Activated T-helper 1 cell treated with Interleukin-2 at 50 U/mL for 16 hours (primary cell): Measurements from ENCODE around the gene DOCK2.

Experiments
- DNase-seq: peaks from one replicate; pipeline ENCODE4 v3.0.0-alpha.2; 2020; ENCODE audit warnings: low read depth

The DOCK2 gene

GRCh38 chr5:169694091-169694625 lies 57.1 kb downstream of the DOCK2 start:
- DNase-seq, result no peak

DNA sequence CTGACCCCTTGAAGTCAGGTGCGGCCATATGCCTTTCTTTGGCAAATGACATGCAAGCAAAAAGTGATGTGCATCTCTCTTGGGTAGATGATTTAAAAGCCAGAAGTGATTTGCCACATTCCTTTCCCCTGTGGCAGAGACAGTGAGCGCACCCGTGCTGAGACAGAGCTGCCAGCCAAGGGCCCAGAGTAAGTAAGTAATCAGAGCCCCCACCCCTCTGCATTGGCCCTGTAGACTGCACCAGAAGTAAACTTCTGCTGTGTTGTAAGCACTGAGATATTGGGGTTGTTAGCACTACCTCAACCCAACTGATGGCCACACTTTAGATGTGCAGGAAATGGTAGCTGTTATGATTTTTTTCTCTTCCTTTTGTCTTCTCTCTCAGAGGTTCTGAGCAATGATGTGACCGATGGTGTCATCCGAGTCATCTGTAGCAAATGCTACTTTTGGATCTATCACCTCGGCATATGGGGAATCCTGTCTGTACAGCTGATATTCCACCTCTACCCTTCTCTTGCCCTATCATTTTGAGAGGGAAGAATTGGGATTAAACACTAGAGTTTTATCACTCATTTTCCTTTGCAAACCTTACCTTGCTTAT lies 58.0 kb downstream of the DOCK2 start:
- DNase-seq, result no peak

GRCh38 chr5:169695919-169696490 lies 58.9 kb downstream of the DOCK2 start:
- DNase-seq, result no peak

DNA sequence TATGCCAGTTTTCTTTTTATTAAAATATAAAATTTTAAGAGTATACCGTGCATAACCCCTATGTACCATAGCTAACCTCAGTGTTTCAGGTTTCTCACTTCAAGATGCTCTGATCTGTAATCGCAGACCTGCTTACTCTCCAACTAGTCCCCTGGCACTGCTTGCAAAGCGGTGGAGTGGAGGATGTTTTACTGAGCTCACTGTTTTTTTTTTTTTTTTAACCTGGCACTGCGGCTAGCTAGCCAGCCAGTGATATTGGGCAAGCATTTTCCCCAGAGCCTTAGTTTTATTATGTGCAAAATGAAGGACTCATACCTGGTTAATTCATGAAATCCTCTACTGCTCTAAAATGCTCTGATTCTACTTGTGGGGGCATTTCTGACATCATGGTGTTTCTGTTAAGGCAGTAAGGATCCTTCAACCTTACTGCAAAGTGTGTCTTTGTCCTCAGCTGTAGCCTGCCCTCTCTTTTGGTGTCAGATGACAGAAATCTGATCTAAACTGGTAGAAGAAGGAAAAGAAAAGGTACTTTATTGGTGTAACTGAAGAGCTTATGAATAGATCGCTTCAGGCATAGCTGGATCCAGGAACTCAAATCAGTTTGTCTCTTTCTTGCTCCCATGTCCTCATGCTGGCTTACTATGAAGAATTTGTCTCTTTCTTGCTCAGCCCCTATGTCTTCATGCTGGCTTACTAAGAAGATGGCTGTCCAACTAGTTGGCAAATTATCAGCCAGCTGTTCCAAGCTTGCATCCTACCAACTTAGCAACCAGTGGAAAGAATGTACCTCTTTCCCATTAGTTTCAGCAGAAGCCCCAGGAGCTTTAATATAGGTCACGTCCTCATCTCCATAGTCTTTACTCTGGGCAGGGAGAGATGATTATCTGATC lies 59.8 kb downstream of the DOCK2 start:
- DNase-seq, result no peak

DNA sequence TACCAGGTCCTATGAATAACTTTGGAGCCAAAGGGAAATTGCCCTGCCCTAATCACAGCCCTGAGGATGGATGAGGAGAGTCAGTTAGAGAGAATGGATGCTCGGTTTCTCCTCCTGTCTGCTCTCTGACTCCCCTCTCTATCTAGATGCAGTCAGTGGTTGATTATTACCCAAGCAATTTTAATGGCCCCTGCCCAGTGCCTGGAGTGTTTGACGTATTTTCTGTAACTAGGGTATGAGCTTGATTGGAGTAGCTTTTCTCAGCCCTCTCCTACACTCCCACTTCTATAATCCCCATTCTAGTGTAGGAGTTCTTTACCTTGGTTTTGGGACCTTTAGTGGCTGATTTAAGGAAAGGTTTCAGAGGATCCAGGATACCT lies 60.4 kb downstream of the DOCK2 start:
- DNase-seq, result no peak

- DNase-seq, result no peak
Observed at GRCh38 chr5:169697976-169698375, 60.9 kb downstream of the DOCK2 start.

DNA sequence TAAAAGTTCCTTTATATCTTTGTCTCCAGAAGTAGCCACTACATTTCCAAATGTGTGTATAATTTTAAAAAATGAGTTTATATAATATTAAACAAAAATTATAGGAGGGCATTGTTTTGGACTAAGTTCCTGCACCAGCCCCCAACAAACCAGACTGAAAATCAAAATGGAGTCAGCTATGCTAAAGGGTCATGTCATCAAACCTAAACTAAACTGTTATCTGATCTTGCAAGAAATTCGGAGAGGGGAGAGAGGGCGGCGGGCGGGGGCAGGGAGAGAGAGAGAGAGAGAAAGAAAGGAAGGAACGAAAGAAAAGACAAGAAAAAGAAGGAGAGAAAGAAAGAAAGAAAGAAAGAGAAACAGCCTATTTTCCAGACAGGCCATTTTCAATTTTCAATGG lies 63.5 kb downstream of the DOCK2 start:
- no peak for DNase-seq

DNA sequence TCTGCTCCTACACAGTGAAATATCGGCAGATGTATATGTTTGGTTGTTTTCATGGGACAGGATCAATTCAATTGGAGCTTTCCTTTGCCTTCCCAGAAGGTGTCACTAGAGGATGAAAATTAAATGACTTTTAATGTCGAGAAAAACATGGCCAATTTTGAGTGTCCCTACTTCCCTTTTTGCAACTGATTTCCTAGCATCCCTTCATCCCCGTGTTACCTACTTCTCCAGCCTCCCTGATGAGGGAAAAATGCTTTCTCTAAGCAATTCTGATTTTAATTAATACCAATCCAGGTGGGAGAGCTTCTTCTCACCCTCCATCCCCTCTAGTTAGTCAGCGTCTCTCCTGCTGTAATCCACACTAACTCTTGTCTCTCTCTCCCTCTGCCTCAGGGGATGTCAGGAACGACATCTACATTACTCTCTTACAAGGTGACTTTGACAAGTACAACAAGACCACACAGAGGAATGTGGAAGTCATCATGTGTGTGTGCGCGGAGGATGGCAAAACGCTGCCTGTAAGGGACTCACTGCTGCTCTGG lies 64.9 kb downstream of the DOCK2 start:
- no peak for DNase-seq

DNA sequence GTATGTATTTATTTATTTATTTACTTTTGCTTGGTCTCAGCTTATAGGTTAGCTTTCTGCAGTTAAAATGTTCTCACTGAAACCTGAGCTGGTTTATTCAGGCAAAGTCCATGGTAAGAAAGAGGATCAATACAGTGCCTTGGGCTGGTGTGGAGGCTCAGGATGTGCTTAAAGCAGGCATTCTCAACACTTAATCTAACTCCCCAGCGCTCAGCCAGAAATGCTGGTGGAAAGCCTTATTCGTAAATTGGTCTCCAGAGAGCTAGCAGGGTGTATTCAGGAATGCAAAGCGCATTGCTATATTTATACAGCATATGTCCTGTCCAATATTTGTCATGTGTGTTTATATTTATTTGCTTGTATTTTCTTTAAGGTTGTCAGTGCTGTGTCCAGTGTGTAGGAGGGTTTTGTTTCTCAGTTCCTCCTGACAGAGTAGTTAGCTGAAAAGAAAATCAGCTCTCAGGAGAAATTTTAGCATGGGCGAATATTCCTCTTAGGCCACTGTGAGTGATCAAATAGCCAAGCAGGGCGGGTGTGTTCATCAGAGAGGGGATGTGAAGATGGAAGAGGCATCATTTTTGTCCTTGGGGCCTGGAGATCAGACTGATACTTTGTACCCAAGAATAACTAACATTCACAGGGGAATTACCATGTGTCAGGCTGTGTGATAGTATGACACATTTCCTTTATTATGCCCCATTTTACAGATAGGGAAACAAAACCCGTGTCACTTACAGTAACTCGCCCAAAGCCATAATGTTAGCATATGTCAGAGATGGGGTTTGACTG lies 65.8 kb downstream of the DOCK2 start:
- DNase-seq, result no peak

DNA sequence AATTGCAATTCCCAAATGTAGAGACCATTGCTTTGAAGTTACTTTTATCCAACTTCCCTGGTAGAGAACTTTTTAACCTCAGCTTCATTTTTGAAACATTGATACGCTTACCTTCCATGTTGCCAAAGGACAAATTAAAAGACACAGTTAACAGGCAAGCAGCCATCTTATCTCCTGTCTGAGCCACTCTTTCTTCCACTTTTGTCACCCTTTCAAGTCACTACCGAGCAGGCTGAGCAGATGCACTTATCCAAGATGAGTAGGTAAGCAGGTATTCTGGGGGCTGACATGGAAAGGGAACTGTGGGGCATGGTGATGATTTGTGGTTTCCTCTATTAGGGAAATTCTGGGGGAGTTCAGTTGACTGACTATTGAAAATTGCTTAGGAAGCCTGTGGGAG lies 66.7 kb downstream of the DOCK2 start:
- DNase-seq, result no peak

DNA sequence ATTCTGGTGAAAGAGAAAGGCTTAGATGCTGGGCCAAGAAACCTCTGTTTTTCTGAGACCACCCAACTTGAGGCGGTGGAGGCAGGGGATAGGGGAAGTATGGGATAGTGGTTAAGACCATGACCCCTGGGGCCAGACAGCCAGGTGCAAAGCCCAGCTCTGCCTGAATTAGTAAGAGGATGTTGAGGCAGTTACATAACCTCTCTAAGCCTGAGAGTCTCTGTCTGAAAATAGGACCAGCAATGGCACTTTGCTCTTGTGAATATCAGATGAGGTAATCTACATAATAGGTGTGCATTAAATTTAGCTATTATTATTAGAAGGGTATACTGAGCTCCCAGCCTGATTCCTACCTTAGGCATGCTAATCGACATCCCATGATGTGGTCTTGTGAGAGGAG lies 68.2 kb downstream of the DOCK2 start:
- no peak for DNase-seq

DNA sequence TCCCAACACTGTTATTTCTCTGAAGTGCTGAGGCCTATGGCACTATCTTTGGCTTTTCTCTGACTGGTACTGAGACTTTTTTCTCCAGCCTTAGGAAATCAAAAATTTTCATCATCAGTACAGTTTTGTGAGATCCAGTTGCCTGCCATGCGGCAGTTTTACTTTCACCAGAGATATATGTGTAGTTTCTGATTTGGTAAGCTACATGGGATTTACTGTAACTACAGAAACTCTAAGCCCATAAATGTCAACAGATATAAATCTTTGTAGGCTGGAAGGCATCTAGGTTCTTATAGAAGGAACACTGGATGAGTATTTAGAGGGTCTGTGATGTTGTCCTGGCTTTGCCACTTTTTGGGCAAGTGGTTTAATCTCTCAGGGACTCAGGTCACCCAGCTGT lies 69.0 kb downstream of the DOCK2 start:
- no peak for DNase-seq

DNA sequence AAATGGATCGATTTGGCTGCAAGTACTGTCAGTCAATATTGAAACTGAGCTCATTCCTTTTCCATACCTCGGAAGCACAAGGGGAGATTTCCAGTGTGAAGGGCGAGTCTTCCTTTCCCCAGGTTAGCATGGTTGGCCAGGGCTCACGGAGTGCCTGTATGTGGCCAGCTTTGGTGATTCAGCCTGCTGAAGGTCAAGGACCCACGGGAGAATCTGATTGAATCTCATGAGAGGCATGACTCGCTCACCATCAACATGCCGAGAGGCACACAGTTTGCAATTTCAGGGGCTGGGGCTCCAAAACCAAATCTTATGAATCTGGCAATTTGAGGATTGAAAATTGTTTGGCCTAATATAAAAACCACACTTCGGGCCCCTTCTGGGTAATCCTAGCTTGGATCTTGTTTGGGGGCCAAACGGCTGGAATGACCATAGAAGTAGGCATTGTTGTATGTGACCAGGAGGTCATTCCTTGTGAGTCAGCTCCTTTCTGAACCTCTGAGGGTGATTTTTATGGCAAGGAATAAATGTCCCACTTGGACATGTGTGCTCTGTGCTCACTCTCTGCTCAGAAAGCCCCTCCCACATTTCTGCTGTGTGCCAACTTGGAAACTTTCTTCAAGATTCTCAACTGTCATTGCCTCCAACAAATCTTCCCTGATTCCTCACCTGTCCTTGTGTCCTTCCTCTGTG lies 69.8 kb downstream of the DOCK2 start:
- DNase-seq, result no peak

GRCh38 chr5:169707686-169708085 lies 70.6 kb downstream of the DOCK2 start:
- no peak for DNase-seq

GRCh38 chr5:169710675-169711074 lies 73.6 kb downstream of the DOCK2 start:
- DNase-seq, result no peak

GRCh38 chr5:169711551-169712225 lies 74.6 kb downstream of the DOCK2 start:
- no peak for DNase-seq

- no peak for DNase-seq
Observed at GRCh38 chr5:169712428-169712827, 75.4 kb downstream of the DOCK2 start.

DNA sequence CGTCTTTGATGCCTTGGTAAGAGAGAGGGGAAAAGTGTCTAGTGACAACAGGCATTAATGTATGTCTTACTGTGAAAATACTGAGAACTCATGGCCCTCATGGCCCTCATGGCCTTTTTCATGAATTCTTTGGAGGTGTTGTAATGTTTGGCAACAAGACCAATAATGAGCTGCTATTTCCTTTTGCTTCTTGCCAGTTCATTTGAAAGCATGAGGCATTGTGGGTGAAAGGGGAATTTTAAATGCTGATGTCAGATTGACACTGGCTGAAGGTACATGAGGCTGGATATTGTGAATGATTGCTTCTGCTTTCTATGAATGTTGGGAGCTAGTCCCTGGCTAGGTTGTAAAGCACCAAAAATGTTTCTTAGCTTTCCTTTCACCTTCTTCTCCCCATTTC lies 79.2 kb downstream of the DOCK2 start:
- no peak for DNase-seq

- no peak for DNase-seq
Observed at GRCh38 chr5:169717288-169717687, 80.2 kb downstream of the DOCK2 start.

GRCh38 chr5:169719360-169720314 lies 82.6 kb downstream of the DOCK2 start:
- DNase-seq, result no peak
